Heart right ventricle (tissue), 16 donors: ENCODE data around the gene ACVR2A. TPM values are rescaled to one million over a fixed set of nuclear protein-coding genes. Genes with fewer than 3 reads are reported as not detected.

Experiments used
- ATAC-seq, 8 donors: fragments of 200-7000 bp; cut with Tn5 transposase; one replicate each; pipeline ENCODE4 v1.9.1; 2020; ENCODE audit warnings: mild to moderate bottlenecking in 8 of 8, moderate library complexity in 8 of 8, moderate number of reproducible peaks in 1 of 8
- DNase-seq, 2 donors: peaks; one replicate each; pipeline ENCODE4 v3.0.0-alpha.2; 2020
- H3K27ac ChIP-seq, 10 donors: fragments of 200-600 bp; sonication (generic) in 2 of 10; one replicate each; pipeline versions ENCODE4 v1.5.0 to v1.8.0; 2020 to 2022; ENCODE audit warnings: mild to moderate bottlenecking in 3 of 10
- H3K27me3 ChIP-seq, 7 donors: fragments of 200-600 bp; one replicate each; pipeline ENCODE4 v1.8.0; 2021 to 2022; ENCODE audit warnings: mild to moderate bottlenecking in 2 of 7
- H3K36me3 ChIP-seq, 9 donors: fragments of 200-600 bp; sonication (generic) in 1 of 9; one replicate each; pipeline versions ENCODE4 v1.5.0 to v1.8.0; 2020 to 2022; ENCODE audit warnings: mild to moderate bottlenecking in 2 of 9
- H3K4me1 ChIP-seq, 9 donors: fragments of 200-600 bp; sonication (generic) in 1 of 9; one replicate each; pipeline versions ENCODE4 v1.5.0 to v1.8.0; 2020 to 2022; ENCODE audit warnings: mild to moderate bottlenecking in 4 of 9
- H3K4me3 ChIP-seq, 10 donors: fragments of 200-600 bp; sonication (generic) in 2 of 10; one replicate each; pipeline versions ENCODE4 v1.5.0 to v1.8.0; 2020 to 2022; ENCODE audit warnings: mild to moderate bottlenecking in 7 of 10, moderate library complexity in 2 of 10
- H3K9me3 ChIP-seq, 11 donors: fragments of 200-600 bp in 10 of 11; sonication (generic) in 2 of 11; one replicate each; pipeline versions ENCODE4 v1.5.0 to v1.8.0; 2013 to 2022; ENCODE audit warnings: mild to moderate bottlenecking in 2 of 11, control low read depth in 1 of 11, moderate library complexity in 1 of 11
- CTCF ChIP-seq, 9 donors: fragments of 200-600 bp; sonication (generic) in 2 of 9; IDR thresholded peaks; one replicate each; pipeline versions ENCODE4 v1.5.0 to v1.8.0; 2021 to 2022; ENCODE audit warnings: antibody characterized with exemption in 9 of 9, mild to moderate bottlenecking in 5 of 9, moderate library complexity in 1 of 9
- WGBS, 2 donors: extraction: QIAGEN DNeasy Blood & Tissue Kit; methylation state at CpG; one replicate each; pipeline ENCODE4 v1.1.7; 2013; ENCODE audit warnings: inconsistent platforms in 1 of 2; 5-methylcytosine and 5-hydroxymethylcytosine counted together
- intact Hi-C, 10 donors: fragments of 100-400 bp; cut with DNase I; formaldehyde crosslinking; loops; one replicate each; pipeline versions ENCODE4 v1.11.1 to v1.14.2; 2022
- polyA plus RNA-seq, 2 donors: library from polyadenylated mRNA; stranded (reverse); fragments of 200-250 nt; gene quantifications; one replicate each; pipeline ENCODE4 v1.2.3, GENCODE V29; 2013
- total RNA-seq, 10 donors: library from RNA; stranded (reverse); fragmentation: NEBNext Ultra II Directional in 3 of 10; extraction: Animal tissue kit (Norgen Biotek cat#: 25700) in 3 of 10; gene quantifications; one replicate each; pipeline versions ENCODE4 v1.2.1 to v1.2.4, GENCODE V29; 2021 to 2023
- donor health status: Arrhythmogenic right ventricular cardiomyopathy.
- donor health status: ischemic (EF 13 %, LVEDD 7.1; RV severe dilation, severe dysfunction).
- donor health status: healthy with polysubstance abuse.
- donor health status: DM: no; HTN: yes; CAD: no.
- donor health status: DM: no; HTN: no; CAD: no.
- donor health status: ischemic (EF 25% LVEDD 6.9; RV normal size, moderate dysfunction).
- donor health status: ischemic (EF 25% LVEDD 5.7; RV mildly dilated, moderate dysfunction).
- donor health status: healthy.
- donor health status: DM: yes; HTN: yes; CAD: no.
- donor health status: Ischemic cardiomyopathy.
- donor health status: ischemic (EF 35%, LVEDD 5.7; RV mildly dilated, moderate dysfunction).
- donor health status: nonischemic (EF 11% LVEDD 7.7; RV severe dilation, severe dysfunction).
- donor health status: DM: yes; HTN: yes; CAD: no.
- donor health status: PGD.
- donor health status: ischemic (EF 29% LVEDD 5.4; RV normal size, mild dysfunction).
- donor health status: nonischemic (EF 23%, LVEDD 6.1; RV moderate dilation, normal function).

The ACVR2A gene
- total and polyA plus RNA-seq, 12 donors = 2.7 to 14.4 (median 11.2) TPM

GRCh38 chr2:147847746-147848391, 3.0 kb downstream of the ACVR2A start:
- Histone ChIP-seq H3K9me3 (no peaks in the 10 kb centered on the region), H3K27me3 (no peaks in the 10 kb centered on the region), H3K4me1 (peaks cover 0 to 66% (median 36%) of the 10 kb centered on the region in 9 donors), H3K27ac (no peak overlapping the region), H3K4me3 (no peak overlapping the region), H3K36me3 (no peaks in the 10 kb centered on the region)
- no peak for DNase-seq
- no peak for TF ChIP-seq CTCF (IDR thresholded peaks at IDR 0.05)
- intact Hi-C loops = loop anchor here in 3 of 10 donors (5.0 to 10.0 kb wide), 2 partner anchors 47 to 59 kb away; no protein-coding TSS in a partner anchor
- no peak for ATAC-seq

- TF ChIP-seq CTCF (IDR thresholded peaks at IDR 0.05) = no peak
- ATAC-seq (no peak), DNase-seq (no peak)
- no peaks in the 10 kb centered on the region for H3K36me3 ChIP-seq
- WGBS, 2 donors = 90 to 91% methylated on average over 1 of the region's 1 CpG
- H3K9me3 ChIP-seq = no peaks in the 10 kb centered on the region
- H3K27me3 ChIP-seq = no peaks in the 10 kb centered on the region
- H3K4me1 ChIP-seq = peaks cover 0 to 68% (median 40%) of the 10 kb centered on the region in 9 donors
- H3K27ac ChIP-seq = no peak overlapping the region
- intact Hi-C loops = loop anchor here in 1 of 10 donors (10.0 kb wide), 1 partner anchor 54 kb away; no protein-coding TSS in a partner anchor
- no peak overlapping the region for H3K4me3 ChIP-seq
Measured at GRCh38 chr2:147850838-147851237, 6.0 kb downstream of the ACVR2A start.

- Histone ChIP-seq H3K27ac (no peak overlapping the region), H3K27me3 (no peaks in the 10 kb centered on the region), H3K36me3 (no peaks in the 10 kb centered on the region), H3K4me3 (no peak overlapping the region), H3K9me3 (no peaks in the 10 kb centered on the region), H3K4me1 (peaks cover 0 to 68% (median 41%) of the 10 kb centered on the region in 9 donors)
- intact Hi-C loops = loop anchor here in 1 of 10 donors (10.0 kb wide), 1 partner anchor 53 kb away; no protein-coding TSS in a partner anchor
- TF ChIP-seq CTCF (IDR thresholded peaks at IDR 0.05) = no peak
- no peak for DNase-seq
- ATAC-seq = no peak
- WGBS, 2 donors = 83 to 89% methylated on average over 1 of the region's 1 CpG
Measured at GRCh38 chr2:147851244-147851930, 6.6 kb downstream of the ACVR2A start.

GRCh38 chr2:147854557-147855134, 9.8 kb downstream of the ACVR2A start:
- no peaks in the 10 kb centered on the region for H3K27me3 ChIP-seq
- peaks cover 0 to 67% (median 30%) of the 10 kb centered on the region in 9 donors for H3K4me1 ChIP-seq
- intact Hi-C loops = loop anchor here in 2 of 10 donors (5.0 to 10.0 kb wide), 2 partner anchors 38 to 50 kb away; no protein-coding TSS in a partner anchor
- 95 to 97% methylated on average over 6 of the region's 6 CpGs for WGBS, 2 donors
- ATAC-seq (no peak), DNase-seq (no peak)
- no peak for TF ChIP-seq CTCF (IDR thresholded peaks at IDR 0.05)
- no peak overlapping the region for H3K4me3 ChIP-seq
- H3K27ac ChIP-seq = no peak overlapping the region
- no peaks in the 10 kb centered on the region for H3K9me3 ChIP-seq
- H3K36me3 ChIP-seq = no peaks in the 10 kb centered on the region
